OCI-LY1 (cell line): Measurements from ENCODE around the gene C1QTNF1.

Source experiments
- EZH2 ChIP-seq: fragments of 200-600 bp; sonication (generic), shearing (Covaris generic); IDR thresholded peaks from 2 replicates; pipeline ENCODE4 v1.8.0; 2017; ENCODE audit warnings: borderline replicate concordance, mixed run types, mild to moderate bottlenecking, antibody characterized with exemption, low read length, moderate library complexity, mixed read lengths
- TF ChIP-seq, protein P1 (sequence below): fragments of 200-600 bp; sonication (generic), shearing (Covaris generic); IDR thresholded peaks from 2 replicates; pipeline ENCODE4 v1.5.1; 2017; ENCODE audit warnings: mild to moderate bottlenecking, antibody characterized with exemption, low read length, moderate library complexity, mixed read lengths

DNA sequence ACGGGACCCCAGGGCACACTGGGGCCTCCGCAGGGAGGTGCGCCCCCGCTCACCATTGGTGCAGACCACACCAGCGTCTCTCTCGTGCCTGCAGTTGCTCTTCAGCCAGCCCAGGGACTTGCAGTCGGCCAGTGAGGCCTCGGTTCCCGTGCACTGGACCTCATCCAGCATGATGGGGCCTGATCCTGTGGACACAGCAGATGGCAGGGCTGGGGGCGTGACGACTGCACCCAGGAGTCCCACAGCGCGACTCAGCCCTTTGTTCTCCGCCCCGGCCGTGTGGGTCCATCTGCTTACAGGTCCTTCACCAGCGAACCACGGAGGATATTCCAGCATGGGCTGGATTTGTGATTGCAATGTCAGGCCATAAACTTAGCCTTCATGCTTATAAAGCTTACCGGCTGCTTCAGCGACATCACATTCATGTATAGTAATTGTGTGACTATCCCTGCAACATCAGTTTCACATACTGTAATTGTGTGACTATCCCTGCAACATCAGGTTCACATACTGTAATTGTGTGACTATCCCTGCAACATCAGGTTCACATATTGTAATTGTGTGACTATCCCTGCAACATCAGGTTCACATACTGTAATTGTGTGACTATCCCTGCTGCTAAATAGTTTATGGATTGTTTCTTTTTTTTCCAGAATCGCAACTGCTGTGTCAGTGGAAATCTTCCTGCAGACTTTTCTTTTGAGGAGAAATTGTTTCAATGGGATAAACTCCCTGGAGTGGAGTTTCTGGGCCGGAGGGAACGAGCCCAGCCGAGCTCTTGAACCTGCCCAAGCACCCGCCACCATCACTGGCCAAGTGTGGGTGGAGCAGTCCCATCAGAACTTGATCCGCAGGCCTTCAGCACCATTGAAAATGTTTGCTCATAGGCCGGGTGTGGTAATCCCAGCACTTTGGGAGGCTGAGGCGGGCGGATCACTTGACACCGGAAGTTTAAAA, 49.1 kb upstream of the C1QTNF1 start:
- TF ChIP-seq, protein P1, sequence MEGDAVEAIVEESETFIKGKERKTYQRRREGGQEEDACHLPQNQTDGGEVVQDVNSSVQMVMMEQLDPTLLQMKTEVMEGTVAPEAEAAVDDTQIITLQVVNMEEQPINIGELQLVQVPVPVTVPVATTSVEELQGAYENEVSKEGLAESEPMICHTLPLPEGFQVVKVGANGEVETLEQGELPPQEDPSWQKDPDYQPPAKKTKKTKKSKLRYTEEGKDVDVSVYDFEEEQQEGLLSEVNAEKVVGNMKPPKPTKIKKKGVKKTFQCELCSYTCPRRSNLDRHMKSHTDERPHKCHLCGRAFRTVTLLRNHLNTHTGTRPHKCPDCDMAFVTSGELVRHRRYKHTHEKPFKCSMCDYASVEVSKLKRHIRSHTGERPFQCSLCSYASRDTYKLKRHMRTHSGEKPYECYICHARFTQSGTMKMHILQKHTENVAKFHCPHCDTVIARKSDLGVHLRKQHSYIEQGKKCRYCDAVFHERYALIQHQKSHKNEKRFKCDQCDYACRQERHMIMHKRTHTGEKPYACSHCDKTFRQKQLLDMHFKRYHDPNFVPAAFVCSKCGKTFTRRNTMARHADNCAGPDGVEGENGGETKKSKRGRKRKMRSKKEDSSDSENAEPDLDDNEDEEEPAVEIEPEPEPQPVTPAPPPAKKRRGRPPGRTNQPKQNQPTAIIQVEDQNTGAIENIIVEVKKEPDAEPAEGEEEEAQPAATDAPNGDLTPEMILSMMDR = no peak
- TF ChIP-seq EZH2 = no peak
